ENCODE data around the gene SH3BP1. TPM values are rescaled to one million over a fixed set of nuclear protein-coding genes. Genes with fewer than 3 reads are reported as not detected.

SH3BP1 gene
- total RNA-seq, 1 experiment from 2014 or later, result 1.7 TPM

DNA sequence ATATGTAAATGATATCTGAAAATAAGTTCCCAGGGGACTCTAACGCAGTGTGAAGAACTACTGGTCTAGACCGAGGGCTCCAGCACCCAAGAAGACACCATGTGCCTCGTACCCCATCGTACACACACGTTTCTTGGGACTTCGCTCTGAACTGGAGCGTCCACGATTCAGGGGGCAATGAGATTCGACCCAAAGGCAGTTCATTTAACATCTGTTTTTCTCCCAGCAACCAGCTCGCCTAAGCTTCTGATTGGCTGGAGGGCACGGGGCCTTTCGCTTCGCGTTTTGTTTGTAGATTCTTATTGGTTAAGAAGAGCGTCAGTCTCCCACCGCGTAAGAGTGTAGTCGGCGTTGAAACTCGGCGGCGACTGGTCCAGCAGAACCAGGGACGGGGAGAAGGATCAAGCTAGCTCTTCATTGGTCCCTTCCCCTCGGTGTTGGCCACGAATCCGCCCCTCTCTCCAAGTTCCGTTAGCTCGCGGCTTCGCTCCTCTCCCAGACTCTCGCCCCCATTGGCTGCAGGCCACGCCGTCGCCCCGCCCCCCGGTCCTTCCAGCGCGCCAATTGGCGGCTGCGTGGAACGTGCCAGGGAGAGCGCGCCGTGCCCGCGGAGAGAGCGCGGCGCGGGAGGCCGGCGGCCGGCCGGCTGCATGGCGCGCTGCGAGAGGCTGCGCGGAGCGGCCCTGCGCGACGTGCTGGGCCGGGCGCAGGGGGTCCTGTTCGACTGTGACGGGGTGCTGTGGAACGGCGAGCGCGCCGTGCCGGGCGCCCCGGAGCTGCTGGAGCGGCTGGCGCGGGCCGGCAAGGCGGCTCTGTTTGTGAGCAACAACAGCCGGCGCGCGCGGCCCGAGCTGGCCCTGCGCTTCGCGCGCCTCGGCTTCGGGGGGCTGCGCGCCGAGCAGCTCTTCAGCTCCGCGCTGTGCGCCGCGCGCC, 18.9 kb downstream of the SH3BP1 start, which contains the start of gene PDXP:
Gene PDXP, plus strand, starts transcription at position 591 of the 933 bp plus-strand sequence. Its CDS starts 60 bp downstream, at position 651.
- peak; percentile 100 for DNase-seq (ENCODE audit: low read depth)

DNA sequence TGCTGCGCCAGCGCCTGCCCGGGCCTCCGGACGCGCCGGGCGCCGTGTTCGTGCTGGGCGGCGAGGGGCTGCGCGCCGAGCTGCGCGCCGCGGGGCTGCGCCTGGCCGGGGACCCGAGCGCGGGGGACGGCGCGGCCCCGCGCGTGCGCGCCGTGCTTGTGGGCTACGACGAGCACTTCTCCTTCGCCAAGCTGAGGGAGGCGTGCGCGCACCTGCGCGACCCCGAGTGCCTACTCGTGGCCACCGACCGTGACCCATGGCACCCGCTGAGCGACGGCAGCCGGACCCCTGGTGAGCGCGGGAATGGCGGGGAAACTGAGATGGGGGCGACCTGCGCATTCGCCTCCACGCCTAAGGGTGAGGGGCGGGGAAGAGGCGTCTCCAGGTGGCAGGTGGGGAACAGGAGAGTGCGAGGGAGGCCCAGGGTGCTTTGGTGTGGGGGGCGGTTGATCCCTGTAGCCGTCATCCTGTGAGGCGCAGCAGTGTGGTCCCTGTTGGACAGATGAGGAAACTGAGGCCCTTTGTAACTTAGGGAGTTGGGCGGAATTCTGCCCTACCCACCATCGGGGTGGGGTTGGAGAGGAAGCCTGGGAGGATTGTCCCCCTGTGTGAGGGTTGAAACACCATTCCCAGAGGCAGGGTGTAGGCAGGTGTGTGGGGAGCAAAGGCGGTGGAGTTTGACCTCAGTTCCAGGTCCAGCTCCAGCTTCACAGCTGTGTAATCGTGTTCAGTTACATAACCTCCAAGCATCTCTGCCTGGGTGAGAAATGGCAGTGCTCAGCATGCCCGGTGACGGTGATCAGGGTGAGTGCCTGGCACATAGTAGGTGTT, 19.8 kb downstream of the SH3BP1 start:
- DNase-seq (ENCODE audit: low read depth), result no peak

DNA sequence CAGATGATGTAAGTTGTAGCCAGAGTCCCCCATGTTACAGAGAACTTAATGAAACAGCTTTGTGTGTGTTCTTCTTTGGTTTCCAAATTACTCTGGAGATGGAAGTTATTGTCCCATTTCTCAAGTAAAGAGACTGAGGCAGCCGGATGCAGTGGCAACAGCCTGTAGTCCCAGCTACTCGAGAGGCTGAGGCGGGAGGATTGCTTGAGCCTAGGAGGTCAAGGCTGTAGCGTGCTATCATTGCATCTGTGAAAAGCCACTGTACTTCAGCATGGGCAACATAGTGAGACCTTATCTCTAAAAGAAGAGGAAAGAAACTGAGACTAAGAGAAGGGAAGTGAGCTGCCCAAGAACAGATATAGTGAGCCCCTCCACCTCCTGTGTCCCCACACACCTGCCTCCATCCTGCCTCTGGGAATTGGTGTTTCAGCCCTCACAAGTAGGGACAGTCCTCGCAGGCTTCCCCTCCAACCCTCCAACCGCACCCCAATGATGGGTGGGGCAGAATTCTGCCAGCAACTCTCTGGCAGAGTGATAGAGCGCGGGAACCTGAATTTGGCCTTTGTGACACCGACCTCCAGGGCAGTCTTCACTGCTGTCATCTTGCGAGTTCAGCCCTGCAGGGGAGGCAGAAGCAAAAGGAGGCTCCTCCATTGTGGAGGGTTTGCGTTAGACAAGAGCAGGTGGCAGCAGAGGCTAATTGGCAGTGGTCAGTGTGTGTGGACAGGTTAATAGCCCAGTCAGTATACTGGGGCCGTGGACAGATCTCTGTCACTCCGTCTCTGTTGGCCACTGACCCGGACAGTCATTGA, 20.6 kb downstream of the SH3BP1 start:
- no peak for DNase-seq (ENCODE audit: low read depth)

DNA sequence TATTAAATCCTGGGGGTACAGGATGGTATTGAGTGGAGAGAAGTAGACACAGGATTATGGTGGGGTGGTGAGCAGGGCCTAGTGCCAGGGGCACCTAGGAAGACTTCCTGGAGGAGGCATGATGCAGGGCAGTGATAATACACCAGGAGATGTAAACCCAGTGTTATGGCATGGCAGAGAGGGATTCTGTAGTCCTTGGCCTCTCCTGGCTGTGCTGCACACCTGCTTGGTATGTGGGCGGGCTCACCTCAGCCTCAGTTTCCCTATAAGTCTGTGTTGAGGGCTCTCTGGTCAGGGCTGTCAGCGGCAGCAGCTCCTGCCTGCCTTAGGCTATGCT, 21.2 kb downstream of the SH3BP1 start:
- no peak for DNase-seq (ENCODE audit: low read depth)

DNA sequence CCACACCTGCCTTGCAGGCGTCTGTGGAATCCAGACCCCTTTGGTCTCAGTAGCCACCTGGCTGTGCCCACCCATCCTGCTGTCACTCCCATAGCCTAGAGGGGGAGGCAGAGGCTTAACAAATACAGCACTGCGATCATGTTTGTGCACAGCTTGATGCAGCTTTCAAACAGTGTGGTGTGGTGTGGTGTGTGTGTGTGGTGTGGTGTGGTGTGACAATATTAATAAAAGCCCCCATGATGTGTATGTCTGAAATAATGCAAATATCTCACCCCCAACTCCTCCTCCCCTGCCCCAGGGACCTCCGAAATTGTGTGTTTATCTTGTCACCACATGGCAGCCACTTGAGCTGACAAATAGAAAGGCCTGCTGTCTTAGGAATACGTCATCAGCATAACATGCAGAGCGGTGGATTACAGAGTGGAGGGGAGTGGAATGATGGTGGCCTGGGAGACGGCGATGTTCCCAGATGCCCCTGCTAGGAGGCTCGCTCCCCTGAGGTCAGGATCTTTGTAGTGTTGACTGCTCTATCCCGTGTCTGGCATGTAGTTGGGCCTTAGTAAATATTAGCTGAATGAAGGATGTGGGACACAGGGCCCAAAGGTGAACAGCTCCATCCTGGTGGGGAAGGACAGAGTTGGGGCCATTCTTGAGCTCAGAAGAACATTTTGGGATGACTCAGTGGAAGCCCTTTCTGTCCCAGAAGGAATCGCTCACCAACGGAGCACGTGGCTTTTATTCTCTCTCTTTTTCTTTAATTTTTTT, 21.9 kb downstream of the SH3BP1 start:
- DNase-seq (ENCODE audit: low read depth), result peak; percentile 66

DNA sequence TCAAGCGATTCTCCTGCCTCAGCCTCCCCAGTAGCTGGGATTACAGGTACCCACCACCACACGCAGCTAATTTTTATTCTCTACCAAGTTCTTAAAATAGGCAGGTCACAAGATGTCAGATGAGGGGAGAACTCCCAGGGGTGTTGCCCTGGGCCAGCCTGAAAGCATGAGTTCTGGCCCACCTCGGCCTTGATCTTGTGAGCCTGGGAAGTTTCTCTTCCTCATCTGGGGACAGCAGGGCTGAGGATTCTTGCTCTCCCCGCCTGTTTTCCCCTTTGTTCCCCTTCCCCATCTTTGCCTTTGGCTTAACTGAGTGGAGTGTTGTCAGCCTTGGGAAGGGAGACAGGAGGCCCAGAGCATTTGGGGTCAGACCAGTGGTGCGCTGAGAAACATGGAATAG, 22.6 kb downstream of the SH3BP1 start:
- no peak for DNase-seq (ENCODE audit: low read depth)

DNA sequence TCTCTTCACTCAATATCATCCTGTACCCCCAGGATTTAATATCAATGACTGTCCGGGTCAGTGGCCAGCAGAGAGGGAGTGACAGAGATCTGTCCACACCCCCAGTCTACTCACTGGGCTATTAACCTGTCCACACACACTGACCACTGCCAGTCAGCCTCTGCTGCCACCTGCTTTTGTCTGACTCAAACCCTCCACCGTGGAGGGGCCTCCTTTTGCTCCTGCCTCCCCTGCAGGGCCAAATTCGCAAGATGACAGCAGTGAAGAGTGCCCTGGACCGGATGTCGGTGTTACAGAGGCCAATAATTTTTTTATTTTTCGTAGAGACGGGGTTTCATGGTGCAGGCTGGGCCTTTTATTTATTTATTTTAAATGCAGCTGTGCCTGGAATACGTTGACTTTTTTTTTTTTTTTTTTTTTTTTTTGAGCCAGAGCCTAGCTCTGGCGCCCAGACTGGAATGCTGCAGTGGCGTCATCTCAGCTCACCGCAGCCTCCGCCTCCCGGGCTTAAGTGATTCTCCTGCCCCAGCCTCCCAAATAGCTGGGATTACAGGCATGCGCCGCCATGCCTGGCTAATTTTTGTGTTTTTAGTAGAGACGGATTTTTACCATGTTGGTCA, 24.2 kb downstream of the SH3BP1 start:
- peak; percentile 25 for DNase-seq (ENCODE audit: low read depth)

DNA sequence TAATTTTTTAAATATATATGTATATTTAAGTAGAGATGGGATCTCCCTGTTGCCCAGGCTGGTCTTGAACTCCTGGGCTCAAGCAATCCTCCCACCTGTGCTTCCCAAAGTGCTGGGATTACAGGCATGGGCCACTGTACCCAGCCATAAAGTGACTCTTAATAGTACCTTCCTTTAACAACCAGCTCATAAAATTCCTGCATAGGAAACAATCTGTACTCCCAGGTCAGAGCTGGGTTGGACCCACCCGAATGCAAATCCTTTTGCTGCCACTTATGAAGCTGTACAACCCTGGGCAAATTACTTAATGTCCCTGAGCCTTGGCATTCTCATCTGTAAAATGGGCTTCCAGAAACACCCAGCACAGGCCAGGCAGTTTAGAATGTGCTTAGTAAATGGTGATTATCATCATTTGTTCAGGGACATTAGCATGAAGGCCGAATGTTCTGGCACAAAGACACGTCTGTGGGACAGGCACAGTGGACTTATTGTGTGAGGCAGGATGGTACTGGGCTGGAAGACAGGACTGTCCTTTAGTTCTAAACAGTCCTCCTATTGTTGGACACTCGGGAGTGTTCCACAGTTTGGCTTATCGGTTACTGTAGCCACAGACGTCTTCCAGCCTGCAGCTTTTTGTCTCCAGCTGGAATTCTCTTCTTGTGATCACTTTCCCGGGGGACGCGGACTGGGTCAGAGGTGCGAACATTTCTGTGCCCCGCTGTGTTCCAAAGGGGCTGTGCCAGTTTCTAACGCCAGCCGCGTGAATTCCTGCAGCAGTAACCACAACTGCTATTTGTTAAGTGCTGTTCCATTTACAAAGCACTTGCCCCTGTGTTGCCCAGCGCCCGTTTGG, 25.0 kb downstream of the SH3BP1 start:
- DNase-seq (ENCODE audit: low read depth), result no peak

DNA sequence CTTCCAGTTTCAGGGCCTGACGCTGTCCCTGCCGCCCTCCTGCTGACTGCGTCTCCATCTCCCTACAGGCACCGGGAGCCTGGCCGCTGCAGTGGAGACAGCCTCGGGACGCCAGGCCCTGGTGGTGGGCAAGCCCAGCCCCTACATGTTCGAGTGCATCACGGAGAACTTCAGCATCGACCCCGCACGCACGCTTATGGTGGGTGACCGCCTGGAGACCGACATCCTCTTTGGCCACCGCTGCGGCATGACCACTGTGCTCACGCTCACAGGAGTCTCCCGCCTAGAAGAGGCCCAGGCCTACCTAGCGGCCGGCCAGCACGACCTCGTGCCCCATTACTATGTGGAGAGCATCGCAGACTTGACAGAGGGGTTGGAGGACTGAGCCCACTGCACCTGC, 26.0 kb downstream of the SH3BP1 start:
- DNase-seq (ENCODE audit: low read depth), result no peak

DNA sequence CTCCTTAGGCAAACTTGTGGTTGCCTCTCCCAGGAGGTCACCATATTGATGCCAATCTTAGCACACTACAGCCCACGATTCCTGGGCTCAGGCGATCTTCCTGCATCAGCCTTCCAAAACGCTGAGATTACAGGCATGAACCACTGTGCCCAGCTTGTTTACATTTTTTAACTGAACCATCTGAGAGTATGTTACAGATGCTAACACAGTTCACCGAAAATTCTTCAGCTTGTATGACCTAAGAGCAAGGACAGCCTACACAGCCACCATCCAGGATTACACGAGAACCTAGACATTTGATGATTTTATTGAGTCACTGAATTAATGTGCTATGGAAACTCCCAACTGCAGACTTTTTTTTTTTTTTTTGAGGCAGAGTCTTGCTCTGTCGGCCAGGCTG, 30.1 kb downstream of the SH3BP1 start:
- no peak for DNase-seq (ENCODE audit: low read depth)

DNA sequence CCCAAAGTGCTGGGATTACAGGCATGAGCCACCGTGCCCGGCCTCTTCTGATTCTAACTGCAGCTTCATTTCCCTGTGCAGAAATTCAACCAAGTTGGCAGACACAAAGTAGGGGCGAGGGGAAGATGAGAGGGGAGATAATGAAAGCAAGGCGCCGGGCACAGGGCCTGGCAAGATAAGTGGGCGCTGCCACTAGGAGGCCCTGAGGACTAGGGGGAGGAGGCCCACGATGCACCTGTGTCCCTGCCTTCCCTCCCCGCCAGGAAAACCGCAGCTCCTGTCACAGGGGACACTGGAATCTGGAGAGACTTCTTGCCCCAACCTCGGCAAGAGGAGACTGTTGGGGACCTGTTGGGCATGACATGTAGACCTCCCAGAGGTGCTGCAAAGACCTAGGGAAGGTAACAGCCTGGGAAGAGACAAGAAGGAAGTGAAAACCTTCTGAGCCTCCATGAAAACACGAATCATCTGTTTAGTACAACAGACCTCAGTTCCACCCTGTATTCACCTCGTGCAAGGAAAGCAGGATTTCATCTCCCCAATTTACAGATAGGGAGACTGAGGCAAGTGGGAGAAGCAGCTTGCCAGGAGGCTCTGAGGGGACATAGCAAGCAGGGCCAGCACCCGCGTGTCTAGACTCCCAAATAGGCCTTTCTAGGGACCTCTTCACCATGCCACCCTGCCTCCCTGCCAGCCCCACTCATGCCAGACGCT, 32.9 kb downstream of the SH3BP1 start:
- no peak for DNase-seq (ENCODE audit: low read depth)

DNA sequence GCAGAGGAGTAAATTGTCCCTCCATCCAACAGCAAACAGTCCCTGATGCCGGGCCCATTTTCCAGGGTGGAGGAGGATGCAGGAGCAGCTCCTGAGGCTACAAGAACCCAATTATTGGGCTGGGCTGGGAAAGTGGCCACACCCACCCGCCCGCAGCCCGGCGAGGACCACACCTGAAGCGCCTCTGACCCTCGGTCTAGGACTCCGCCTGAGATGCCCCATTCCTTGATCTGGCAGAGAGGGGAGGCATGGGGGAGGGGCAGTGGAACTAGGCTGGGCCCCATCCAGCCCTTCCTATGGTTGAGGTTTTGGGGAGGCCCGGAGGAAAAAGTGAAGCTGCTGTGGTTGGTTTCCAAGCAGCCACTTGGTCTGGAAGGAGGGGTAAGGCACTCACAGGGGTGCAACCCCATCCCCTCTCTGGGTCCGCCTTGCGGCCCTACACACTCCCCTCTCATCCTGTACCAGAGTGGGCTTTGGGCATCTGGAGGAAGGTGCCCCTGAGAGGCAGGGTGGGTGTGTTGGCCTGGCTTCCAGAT, 33.5 kb downstream of the SH3BP1 start:
- DNase-seq (ENCODE audit: low read depth), result no peak

DNA sequence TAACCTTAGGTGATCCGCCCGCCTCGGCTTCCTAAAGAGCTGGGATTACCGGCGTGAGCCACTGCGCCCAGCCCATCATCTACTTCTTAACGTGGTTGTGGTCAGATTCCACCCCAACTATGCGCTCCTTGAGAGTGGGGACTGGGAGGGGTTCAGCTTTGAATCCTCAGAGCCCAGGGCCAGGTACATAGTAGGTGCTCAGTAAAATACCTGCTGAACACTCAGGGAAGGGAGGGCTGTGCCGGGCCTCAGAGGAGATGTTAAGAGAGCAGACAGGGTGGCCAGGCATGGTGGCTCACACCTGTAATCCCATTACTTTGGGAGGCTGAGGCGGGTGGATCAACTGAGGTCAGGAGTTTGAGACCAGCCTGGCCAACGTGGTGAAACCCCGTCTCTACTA, 34.8 kb downstream of the SH3BP1 start:
- DNase-seq (ENCODE audit: low read depth), result no peak

DNA sequence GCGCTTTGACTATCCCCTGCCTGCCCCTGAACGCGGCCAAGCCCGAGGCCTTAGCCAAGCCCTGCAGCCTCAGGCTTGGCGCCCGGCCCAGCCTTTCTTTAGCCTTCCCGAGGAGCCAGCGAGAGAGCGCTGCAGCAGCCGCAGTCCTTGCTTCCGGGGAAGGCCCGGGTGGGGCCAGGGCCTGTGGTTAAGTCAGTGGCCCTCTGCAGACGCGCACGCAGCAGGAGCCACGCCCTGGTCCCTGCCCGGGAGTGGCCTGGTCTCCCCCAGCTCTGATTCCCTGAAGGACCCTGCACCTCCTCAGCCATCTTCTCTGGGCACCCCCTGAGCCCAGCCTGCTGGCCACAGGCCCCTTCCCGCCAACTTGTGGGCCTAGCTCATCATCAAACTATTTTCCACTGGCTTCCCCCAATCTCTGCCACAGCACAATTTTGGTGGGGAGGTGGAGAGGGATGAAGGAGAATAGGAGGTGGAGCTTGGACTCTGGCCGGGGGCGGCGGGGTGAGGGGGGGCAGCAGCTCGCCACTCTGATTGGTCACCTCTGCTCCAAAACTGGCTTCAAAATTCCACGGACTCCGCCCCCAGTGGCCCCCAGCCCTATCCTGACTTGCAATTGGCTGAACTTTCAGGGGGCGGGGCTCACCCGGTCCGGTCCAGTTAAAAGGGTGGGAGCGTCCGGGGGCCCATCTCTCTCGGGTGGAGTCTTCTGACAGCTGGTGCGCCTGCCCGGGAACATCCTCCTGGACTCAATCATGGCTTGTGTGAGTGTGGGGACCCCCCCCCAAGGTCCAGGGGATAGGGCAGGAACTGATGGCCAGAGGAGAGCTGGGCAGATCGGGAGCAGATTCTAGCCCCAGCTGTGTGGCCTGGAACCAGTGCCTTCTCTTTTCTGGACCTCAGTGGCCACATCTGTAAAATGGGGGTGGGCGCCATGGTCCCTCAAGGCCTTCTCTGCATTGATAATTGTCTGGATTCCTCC, 35.8 kb downstream of the SH3BP1 start, which contains the start of gene LGALS1:
Gene LGALS1, plus strand, starts transcription at position 686 of the 979 bp plus-strand sequence. Its CDS starts 67 bp downstream, at position 753.
- peak; percentile 98 for DNase-seq (ENCODE audit: low read depth)

DNA sequence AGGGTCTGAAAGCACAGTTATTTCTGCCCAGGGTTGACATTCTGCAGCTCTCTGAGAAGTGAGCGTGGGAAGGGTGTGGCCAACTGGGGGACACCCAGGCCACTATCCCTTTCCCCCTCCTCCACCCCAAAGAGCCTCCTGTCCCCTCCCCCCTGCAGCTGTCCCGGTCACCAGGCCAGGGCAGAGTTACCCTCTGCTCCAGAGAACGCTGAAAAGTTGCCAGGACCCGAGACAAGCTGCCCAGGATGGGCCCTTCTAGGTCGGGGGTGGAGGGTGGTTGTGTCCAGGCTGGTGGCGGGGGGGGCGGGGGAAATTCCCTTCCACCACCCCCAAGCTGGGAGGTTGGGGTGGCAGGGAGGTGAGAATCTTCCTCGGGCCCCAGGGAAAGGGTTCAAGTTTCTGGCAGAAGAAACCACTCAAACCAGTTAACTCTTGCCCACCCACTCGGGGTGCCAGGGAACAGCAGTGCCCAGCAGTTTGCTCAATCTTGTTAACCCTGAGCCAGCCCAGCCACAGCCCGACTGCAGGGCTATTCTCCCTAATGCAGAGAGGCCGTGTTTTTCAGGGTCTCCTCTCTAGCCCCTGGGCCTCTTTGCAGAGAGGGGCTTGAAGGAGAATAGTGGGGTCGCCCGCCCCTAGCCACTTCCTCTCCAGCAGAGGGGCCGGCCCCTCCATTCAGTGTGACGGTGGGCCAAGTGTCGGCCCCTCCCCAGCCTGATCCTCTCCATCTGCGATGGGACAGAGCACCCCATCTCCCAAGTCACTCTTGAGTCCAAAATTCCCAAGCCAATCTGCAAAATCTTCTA, 36.7 kb downstream of the SH3BP1 start:
- DNase-seq (ENCODE audit: low read depth), result peak; percentile 79

Data from LHCN-M2 (cell line).